GM13976 (cell line): Measurements from ENCODE around the gene HPDL.

Source experiments
- DNase-seq: peaks from one replicate; pipeline ENCODE4 v3.0.0; 2012; ENCODE audit warnings: low spot score
- in situ Hi-C: fragments of 300-500 bp; cut with MboI; formaldehyde crosslinking; loops from one replicate; pipeline ENCODE4 v1.12.0; 2022; ENCODE audit warnings: low sequenced_read_pairs, mixed read lengths, inconsistent platforms; ENCODE audit not compliant: unreplicated experiment
- TF ChIP-seq, protein P1 (sequence below): IDR thresholded peaks from 2 replicates; pipeline ENCODE4 v1.5.1; 2012; ENCODE audit warnings: borderline replicate concordance, mild to moderate bottlenecking; ENCODE audit not compliant: insufficient read depth; ENCODE audit errors: extremely low read depth, missing control alignments, control extremely low read depth

The HPDL gene

DNA sequence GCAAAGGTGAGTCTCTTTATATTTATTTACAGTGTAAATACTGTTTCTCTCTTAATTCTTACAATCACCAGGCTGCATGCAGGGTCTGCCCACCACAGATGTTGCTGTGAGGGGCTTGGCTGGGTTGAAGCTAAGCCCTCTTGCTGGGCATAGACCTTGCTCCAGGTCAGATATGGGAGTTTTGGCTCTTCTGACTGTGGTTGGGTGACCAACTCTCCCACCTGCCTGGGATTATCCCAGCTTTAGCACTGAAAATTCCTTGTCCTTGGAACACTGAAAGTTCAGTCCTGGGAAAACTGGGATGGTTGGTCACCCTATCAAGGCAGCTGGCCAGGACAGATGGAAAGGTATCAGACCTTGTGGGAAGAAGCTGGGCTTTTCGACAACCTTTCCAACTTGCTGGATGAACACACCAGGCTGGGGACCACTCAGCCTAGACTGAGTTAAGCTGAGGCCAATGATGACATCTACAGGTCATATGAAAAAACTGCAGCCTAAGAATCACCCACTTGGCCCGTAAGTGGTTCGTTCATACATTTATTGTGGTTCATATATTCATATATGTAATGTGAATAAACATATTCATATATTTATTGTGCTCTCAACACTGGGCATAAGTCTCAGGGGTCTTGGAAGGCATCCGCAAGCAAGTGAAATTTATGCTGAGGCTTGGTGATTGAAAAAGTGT, 26.6 kb upstream of the HPDL start:
- TF ChIP-seq, protein P1, sequence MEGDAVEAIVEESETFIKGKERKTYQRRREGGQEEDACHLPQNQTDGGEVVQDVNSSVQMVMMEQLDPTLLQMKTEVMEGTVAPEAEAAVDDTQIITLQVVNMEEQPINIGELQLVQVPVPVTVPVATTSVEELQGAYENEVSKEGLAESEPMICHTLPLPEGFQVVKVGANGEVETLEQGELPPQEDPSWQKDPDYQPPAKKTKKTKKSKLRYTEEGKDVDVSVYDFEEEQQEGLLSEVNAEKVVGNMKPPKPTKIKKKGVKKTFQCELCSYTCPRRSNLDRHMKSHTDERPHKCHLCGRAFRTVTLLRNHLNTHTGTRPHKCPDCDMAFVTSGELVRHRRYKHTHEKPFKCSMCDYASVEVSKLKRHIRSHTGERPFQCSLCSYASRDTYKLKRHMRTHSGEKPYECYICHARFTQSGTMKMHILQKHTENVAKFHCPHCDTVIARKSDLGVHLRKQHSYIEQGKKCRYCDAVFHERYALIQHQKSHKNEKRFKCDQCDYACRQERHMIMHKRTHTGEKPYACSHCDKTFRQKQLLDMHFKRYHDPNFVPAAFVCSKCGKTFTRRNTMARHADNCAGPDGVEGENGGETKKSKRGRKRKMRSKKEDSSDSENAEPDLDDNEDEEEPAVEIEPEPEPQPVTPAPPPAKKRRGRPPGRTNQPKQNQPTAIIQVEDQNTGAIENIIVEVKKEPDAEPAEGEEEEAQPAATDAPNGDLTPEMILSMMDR, result peak; percentile 61
- in situ Hi-C loops, result loop anchor here (5.0 kb wide), 1 partner anchor 283 kb away; no protein-coding TSS in a partner anchor
- DNase-seq, result peak; percentile 69

DNA sequence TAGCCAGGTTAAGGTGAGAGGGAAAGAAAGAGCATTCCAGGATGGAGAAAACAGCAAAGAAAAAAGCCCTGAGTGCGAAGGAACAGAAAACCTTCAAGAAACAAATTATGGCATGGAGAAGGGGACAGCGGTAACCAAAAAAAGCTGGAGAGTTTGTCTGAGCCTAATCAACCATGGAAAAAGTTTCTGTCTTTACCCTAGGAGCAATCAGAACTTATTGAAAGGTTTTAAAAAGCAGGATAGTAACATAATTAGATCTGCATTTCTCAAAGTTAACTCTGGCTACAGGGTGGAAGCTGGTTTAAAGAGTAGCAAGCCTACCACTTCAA, 26.1 kb upstream of the HPDL start:
- in situ Hi-C loops, result no loop called here
- TF ChIP-seq, protein P1, result no peak
- no peak for DNase-seq

DNA sequence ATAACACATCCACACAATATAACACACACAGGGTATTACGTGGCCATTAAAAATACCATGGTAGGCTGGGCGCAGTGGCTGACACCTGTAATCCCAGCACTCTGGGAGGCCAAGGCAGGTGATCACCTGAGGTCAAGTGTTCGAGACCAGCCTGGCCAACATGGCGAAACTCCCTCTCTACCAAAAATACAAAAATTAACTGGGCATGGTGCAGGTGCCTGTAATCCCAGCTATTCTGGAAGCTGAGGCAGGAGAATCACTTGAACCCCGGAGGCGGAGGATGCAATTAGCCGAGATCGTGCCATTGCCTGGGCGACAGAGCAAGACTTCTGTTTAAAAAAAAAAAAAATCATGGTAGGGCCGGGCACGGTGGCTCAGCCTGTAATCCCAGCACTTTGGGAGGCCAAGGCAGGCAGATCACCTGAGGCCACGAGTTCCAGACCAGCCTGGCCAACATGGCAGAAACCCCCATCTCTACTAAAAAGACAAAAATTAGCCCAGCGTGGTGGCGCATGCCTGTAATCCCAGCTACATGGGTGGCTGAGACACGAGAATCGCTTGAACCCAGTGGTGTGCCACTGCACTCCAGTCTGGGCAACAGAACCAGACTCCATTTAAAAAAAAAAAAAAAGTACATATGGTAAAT, 24.1 kb upstream of the HPDL start:
- no peak for DNase-seq
- TF ChIP-seq, protein P1, result no peak
- in situ Hi-C loops, result no loop called here

DNA sequence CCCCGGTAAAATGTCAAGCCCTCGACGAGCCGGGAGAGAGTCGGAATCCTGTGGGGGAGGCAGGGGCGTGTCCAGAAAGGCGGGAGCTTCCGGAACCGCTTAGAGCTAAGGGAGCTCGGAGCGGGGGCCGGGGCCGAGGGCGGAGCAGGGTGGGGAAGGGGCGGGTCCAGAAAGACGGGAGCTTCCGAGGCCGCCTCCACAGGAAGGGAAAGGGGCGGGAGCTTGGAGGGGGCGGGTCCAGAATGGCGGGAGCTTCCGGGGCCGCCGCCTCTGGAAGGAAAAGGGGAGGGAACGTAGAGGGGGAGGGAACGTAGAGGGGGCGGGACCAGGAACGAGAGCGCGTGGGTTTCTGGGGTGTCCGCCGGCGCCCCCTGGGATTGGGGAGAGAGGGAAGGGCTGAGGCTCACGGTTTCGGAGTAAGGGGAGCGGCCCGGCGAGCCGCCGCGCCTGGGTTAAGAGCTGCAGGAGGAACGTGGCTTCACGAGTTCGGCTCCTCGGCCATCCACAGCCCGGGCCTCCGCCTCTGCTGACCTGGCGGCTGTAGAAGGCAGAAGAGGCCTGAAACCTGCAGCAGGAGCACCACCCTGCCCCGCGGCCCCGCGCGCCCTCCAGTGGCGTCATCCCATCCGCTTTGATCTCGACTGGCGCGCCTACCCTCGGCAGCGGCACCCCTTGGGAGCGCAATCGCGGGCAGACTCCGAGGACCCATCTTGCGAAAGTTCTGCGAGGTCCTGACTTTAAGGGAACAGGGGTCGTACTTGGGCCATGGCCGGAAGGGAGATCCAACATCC, 23.0 kb upstream of the HPDL start:
- in situ Hi-C loops, result no loop called here
- TF ChIP-seq, protein P1, result peak; percentile 88
- DNase-seq, result peak; percentile 98

DNA sequence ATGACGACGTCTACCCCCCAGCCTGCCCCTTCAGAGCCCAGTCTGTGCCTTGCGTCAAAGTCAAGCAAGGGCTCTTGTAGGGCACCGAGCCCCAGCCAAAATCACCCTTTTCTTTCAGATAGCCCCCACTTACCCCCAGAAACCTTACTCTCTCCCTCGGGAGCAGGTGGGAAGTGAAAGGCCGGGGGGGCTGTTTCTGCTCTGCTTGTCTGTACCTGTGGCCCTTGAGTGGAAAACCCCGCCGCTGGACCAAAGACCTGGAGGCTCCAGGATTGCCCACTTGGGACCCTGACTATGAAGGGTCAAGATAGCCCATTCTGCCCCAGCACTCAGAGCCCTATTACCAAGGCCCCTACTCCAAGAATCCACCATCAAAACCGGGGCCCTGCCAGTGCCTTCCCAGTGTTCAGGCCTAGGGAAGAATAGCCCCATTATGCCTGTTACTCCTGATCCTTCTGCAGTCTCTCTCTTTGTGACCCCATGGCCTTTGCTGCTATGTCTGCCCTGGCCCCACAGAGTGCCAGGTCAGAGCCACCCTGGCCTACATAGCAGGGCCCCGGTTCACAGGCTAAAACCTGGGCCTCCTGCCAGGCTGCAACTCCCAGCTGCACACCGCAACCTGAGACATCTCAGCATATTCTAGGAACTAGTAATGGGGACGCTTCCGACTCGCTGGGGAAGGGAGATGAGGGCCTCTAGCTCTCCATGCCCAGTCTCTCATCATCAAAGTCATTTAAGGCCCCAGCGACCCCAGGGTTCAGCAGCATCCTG, 22.2 kb upstream of the HPDL start:
- TF ChIP-seq, protein P1, result no peak
- DNase-seq, result no peak
- in situ Hi-C loops, result no loop called here

DNA sequence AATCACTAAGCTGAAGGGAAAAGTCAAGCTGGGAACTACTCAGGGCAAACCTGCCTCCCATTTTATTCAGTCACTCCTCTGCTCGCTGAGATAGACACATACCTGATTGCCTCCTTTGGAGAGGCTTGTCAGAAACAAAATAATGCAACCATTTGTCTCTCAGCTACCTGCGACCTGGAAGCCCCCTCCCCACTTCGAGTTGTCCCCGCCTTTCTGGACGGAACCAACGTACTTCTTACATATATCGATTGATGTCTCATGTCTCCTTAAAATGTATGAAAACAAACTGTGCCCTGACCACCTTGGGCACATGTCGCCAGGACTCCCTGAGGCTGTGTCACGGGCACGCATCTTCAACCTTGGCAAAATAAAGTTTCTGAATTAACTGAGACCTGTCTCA, 21.5 kb upstream of the HPDL start:
- in situ Hi-C loops, result no loop called here
- TF ChIP-seq, protein P1, result no peak

More for the DNA sequence above, 21.5 kb upstream of the HPDL start:
- no peak for DNase-seq
